ENCODE data around the gene NOL9. TPM values are rescaled to one million over a fixed set of nuclear protein-coding genes. Genes with fewer than 3 reads are reported as not detected.

The NOL9 gene
- total and polyA plus RNA-seq, 2 of the 13 experiments (the other 11 are each of a cell fraction or from before 2014, with no cell fraction given), result 18.0 to 24.7 TPM

- TF ChIP-seq ZNF605 (CRISPR knock-in tag; IDR thresholded peaks at IDR 0.05) (no peak), GFI1 (CRISPR knock-in tag; IDR thresholded peaks at IDR 0.05; ENCODE audit: borderline replicate concordance) (0 out of 2 replicates have a peak, but pooled peaks have one; percentile 48), ZNF780A (CRISPR knock-in tag; IDR thresholded peaks at IDR 0.05) (no peak), ZNF446 (CRISPR knock-in tag; IDR thresholded peaks at IDR 0.05) (peak; percentile 34; the same call in 1 of the 2 replicates), SIX4 (CRISPR knock-in tag; IDR thresholded peaks at IDR 0.05) (0 out of 2 replicates have a peak, but pooled peaks have one; percentile 38), THAP11 (CRISPR knock-in tag; IDR thresholded peaks at IDR 0.05) (peak; percentile 58), ZNF678 (CRISPR knock-in tag; IDR thresholded peaks at IDR 0.05) (0 out of 2 replicates have a peak, but pooled peaks have one; percentile 46), ZNF607 (CRISPR knock-in tag; IDR thresholded peaks at IDR 0.05; ENCODE audit: borderline replicate concordance) (peak; percentile 11; the same call in 1 of the 2 replicates), SRF (IDR thresholded peaks at IDR 0.05; ENCODE audit: low read depth, low read length) (0 out of 2 replicates have a peak, but pooled peaks have one; percentile 30), MTF1 (CRISPR knock-in tag; IDR thresholded peaks at IDR 0.05) (no peak), NRL (CRISPR knock-in tag; IDR thresholded peaks at IDR 0.05; ENCODE audit: borderline replicate concordance) (0 out of 2 replicates have a peak, but pooled peaks have one; percentile 6), MAZ (IDR thresholded peaks at IDR 0.05; ENCODE audit: borderline replicate concordance, low read depth, low read length) (peak; percentile 95), MAZ (CRISPR knock-in tag; IDR thresholded peaks at IDR 0.05; ENCODE audit: low read depth) (peak; percentile 82; the same call in 1 of the 2 replicates), HNF4G (IDR thresholded peaks at IDR 0.05; ENCODE audit: borderline replicate concordance, low read depth, low read length) (no peak), HNF4G (CRISPR knock-in tag; IDR thresholded peaks at IDR 0.05; ENCODE audit: borderline replicate concordance, low read depth) (peak; percentile 6; the same call in 1 of the 2 replicates), SAFB2 (CRISPR knock-in tag; IDR thresholded peaks at IDR 0.05; ENCODE audit: borderline replicate concordance, low read depth) (0 out of 2 replicates have a peak, but pooled peaks have one; percentile 81), ZNF142 (CRISPR knock-in tag; IDR thresholded peaks at IDR 0.05) (peak; percentile 72), GMEB2 (CRISPR knock-in tag; IDR thresholded peaks at IDR 0.05; ENCODE audit: low read depth) (no peak), GATAD2A (CRISPR knock-in tag; IDR thresholded peaks at IDR 0.05) (no peak; the same call in 1 of the 2 replicates), AGO1 (IDR thresholded peaks at IDR 0.05; ENCODE audit: low read depth, low read length, poor library complexity, severe bottlenecking) (no peak), SRY (CRISPR knock-in tag; IDR thresholded peaks at IDR 0.05) (0 out of 2 replicates have a peak, but pooled peaks have one; percentile 23)
- TF ChIP-seq, protein P1, sequence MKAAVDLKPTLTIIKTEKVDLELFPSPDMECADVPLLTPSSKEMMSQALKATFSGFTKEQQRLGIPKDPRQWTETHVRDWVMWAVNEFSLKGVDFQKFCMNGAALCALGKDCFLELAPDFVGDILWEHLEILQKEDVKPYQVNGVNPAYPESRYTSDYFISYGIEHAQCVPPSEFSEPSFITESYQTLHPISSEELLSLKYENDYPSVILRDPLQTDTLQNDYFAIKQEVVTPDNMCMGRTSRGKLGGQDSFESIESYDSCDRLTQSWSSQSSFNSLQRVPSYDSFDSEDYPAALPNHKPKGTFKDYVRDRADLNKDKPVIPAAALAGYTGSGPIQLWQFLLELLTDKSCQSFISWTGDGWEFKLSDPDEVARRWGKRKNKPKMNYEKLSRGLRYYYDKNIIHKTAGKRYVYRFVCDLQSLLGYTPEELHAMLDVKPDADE (CRISPR knock-in tag; IDR thresholded peaks at IDR 0.05), result no peak
Observed at GRCh38 chr1:6602669-6603237, 48.4 kb upstream of the NOL9 start, which contains the start of gene KLHL21 (continued).
